Fibroblast of peridontal ligament (primary cell): ENCODE data around the gene LCOR.
A peak's percentile ranks its signal among the peaks of the same experiment; 100 is the strongest.
"Not testable (repeated sequence)": the region's sequence is repeated elsewhere in the genome, so short reads cannot be mapped to it uniquely, and the experiment has no call there.

Experiments used
- DNase-seq: peaks from one replicate; pipeline ENCODE4 v3.0.0-alpha.2; 2010; ENCODE audit errors: extremely low read depth

Gene LCOR

GRCh38 chr10:96840841-96841518 is 8.9 kb downstream of the LCOR start:
- DNase-seq: no peak

- DNase-seq: no peak
Observed at GRCh38 chr10:96842896-96843723, 11.0 kb downstream of the LCOR start.

GRCh38 chr10:96843823-96844222 is 11.7 kb downstream of the LCOR start:
- no peak for DNase-seq

- DNase-seq: no peak
Observed at GRCh38 chr10:96846395-96846794, 14.3 kb downstream of the LCOR start.

GRCh38 chr10:96846926-96847325 is 14.8 kb downstream of the LCOR start:
- DNase-seq: no peak

- not testable (repeated sequence) for DNase-seq
Observed at GRCh38 chr10:96847356-96847755, 15.3 kb downstream of the LCOR start.

GRCh38 chr10:96850113-96850512 is 18.0 kb downstream of the LCOR start:
- DNase-seq: no peak

GRCh38 chr10:96850825-96851224 is 18.7 kb downstream of the LCOR start:
- peak; percentile 96 for DNase-seq

GRCh38 chr10:96851281-96851680 is 19.2 kb downstream of the LCOR start:
- no peak for DNase-seq

- no peak for DNase-seq
Observed at GRCh38 chr10:96856317-96856716, 24.2 kb downstream of the LCOR start.

- peak; percentile 55 for DNase-seq
Observed at GRCh38 chr10:96857301-96858012, 25.4 kb downstream of the LCOR start.

- no peak for DNase-seq
Observed at GRCh38 chr10:96858038-96858705, 26.1 kb downstream of the LCOR start.

GRCh38 chr10:96858706-96859050 is 26.6 kb downstream of the LCOR start:
- DNase-seq: no peak

GRCh38 chr10:96860631-96861277 is 28.7 kb downstream of the LCOR start:
- no peak for DNase-seq

GRCh38 chr10:96863922-96864543 is 31.9 kb downstream of the LCOR start:
- DNase-seq: no peak

GRCh38 chr10:96873086-96873485 is 41.0 kb downstream of the LCOR start:
- DNase-seq: no peak

GRCh38 chr10:96873756-96874467 is 41.8 kb downstream of the LCOR start:
- no peak for DNase-seq

- no peak for DNase-seq
Observed at GRCh38 chr10:96878057-96878456, 46.0 kb downstream of the LCOR start.

- no peak for DNase-seq
Observed at GRCh38 chr10:96880575-96880974, 48.5 kb downstream of the LCOR start.

- no peak for DNase-seq
Observed at GRCh38 chr10:96889415-96890171, 57.5 kb downstream of the LCOR start.
